Measurements from ENCODE around the gene TCF7L1. TPM values are rescaled to one million over a fixed set of nuclear protein-coding genes. Genes with fewer than 3 reads are reported as not detected.

Gene TCF7L1
- polyA plus RNA-seq, 1 donor = 50.7 TPM

DNA sequence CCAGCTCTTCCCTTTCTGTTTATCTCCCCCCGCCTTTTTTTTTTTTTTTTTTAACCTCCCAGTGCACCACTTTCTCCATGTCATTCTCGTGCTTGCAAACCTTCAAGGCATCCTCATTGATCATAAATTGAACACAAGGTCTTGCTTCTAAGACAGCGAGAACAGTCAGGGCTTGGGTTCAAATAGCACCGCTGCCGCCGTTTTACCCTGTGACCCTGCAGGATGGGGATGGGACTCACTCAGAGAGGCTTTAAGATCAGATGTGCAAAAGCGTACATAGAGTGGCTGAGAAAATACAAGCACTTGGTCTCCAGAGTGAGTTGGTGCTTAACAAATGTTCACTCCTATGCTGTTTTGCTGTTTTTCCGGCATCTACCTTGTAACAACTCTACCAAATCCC is 93.6 kb downstream of the TCF7L1 start:
- DNase-seq = no peak

DNA sequence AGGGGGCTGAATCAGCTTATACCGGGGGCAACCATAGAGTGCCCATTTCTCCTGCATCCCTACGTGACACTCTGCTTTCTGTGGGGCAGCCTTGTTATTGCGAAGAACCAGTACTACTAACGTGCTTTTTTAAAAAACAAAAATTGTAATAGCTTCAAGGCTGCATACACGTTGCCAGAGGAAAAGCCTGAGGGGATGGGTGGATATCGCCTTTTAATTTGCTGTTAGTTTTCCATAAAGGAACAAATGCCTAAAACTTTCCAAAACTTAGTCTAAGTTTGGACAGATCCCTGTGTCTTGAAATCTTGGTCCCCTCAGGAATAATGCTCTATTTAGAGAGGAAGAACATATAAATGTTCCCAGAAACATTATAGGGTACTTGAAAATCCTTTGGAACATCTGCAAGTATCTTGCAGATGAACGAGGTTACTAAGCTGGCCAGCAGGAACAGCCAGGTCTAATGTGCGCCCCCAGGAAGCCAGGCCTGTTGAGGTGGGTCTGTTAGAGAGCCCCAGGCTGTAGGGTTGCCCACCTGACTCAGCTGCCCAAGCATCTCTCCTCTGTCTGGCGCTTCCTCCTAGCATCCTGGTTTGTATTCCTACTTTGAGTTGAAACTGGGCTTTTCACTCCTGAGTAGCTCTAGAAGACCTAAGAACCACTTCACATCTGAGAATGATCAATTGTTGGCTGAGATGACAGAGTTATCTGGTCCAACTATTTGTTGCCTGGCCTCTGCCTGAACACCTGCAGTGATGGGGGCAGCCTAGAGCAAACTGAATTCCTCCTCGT is 97.7 kb downstream of the TCF7L1 start:
- no peak for DNase-seq

DNA sequence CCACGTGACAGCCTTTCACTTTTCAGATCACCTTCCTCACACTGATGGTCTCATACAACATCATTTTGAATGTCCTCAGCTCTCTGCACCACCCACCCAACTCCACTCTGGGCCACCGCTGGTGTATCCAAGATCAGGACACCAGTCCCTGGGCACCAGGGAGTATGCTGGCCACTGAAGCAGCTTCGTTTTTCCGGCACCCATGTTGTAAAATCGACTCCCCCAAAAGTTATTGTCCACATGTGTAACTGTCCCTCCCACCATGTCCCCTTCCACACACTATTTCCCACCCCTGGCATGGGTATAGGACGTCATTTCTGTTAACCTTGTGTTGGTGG is 98.2 kb downstream of the TCF7L1 start:
- no peak for DNase-seq

DNA sequence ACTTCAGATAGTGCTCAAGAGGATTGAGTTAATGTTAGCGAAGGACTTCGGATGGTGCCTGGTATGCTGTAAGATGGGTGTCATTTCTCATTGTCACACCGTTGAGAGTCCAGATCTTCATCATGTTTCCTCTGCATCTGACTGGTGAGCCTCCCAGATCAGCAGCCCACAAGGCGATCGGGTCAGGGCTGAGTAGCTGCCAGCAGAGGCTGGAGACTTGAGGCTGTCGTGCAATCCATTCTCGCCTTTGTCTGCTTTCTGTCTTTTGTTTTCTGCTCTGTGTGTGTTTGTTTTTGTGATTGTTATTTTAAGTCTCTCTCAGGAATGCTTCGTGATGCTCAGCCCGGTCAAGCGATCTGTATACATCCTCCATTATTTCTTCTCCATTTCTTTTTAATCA is 98.8 kb downstream of the TCF7L1 start:
- DNase-seq = no peak

DNA sequence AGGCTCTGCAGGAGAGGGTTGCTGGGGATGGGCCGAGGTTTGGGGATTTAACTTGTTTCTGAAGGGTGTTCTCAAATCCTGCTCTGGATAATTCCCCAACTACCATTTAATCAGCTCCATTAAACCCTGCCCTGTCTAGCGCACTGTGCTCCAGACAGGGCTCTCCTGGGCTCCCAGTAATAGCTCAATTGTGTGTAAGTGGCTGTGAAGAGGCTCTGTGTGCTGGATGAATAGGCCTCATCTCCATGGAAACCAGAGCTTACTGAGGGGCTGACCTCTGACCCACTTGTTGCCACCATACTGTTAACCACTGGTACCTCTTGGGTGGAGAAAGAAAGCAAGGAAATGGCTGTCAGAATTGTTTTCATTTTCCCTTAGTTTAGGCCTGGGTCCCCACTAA is 101.7 kb downstream of the TCF7L1 start:
- DNase-seq = no peak

DNA sequence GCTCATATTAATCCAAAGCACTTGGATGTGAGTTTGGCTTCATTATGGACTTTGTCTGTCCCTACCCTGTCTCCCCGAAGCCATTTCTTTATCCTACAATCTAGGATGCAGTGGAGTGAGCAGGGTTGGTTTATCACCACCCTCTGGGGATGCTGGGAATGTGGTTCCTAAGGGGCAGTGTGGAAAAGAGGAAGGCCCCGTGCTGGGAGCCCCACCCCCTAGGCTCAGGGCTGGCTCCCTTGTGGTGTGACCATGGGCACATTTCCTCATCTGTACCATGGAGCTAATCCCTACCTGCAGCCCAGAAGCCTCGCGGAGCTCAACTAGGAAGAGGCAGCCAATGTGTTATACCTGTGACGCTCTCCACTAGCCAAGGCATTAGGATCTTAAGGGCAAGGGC is 102.1 kb downstream of the TCF7L1 start:
- DNase-seq = no peak

DNA sequence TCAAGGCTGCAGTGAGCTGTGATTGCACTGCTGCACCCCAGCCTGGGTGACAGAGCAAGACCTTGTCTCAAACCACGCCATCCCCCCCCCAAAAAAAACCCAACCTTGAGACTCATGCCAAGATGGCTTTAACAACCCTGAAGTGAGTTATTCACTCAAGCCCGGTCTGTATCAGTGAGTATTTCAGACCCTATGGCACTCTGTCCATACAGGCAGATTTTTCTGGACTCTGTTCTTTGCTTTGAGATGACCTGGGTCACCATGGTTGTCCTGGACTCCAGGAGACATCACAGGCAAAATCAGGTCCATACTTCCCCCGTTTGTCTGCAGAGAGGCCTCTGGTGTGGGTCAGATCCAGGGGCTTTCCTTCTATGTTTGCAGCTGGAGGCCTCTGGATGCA is 102.9 kb downstream of the TCF7L1 start:
- DNase-seq = no peak

DNA sequence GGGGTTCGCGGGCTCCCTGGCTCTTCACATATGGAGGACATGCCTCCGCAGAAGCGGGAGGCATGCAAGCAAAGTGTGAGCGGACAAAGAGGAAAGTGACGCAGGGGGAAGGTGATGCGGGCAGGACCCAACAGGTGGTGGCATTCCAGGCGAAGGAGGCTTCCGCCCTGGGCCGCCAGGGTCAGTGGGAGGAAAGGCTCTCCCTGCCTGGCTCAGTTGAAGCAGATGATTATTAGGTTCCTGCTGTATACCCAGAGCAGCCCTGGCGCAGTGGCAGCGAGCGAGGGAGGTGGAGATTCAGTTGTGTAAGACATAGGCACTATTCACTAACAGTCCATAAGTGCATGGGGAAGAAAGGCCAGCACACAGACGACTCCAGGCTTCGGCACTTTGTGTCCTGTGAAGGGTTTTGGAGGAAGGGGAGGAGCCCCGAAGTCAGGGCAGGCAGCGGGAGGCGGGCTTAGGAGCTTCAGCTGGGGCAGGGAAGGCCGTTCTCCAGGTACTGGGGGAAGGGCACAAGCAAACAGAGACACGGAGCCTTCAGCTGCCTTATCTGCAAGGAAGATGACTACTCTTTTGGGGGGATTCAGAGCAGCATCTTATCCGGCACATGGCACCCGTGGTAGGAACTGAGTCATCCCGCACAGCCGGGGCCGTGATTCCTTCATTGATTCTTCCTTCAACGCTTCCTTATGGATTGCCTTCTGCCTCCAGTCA is 104.8 kb downstream of the TCF7L1 start:
- no peak for DNase-seq

DNA sequence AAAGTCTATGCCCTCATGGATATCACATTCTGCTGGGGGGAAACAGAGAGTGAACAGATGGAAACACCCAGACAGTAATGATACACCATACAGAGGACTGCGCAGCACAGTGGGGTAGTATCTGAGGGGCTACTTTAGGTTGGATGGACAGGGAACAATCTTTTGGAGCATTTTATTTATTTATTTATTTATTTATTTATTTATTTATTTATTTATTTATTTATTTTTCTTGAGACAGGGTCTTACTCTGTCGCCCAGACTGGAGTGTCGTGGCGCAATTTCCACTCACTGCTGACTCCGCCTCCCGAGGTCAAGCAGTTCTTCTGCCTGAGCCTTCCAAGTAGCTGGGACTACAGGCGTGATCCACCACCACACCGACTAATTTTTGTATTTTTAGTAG is 105.4 kb downstream of the TCF7L1 start:
- no peak for DNase-seq

DNA sequence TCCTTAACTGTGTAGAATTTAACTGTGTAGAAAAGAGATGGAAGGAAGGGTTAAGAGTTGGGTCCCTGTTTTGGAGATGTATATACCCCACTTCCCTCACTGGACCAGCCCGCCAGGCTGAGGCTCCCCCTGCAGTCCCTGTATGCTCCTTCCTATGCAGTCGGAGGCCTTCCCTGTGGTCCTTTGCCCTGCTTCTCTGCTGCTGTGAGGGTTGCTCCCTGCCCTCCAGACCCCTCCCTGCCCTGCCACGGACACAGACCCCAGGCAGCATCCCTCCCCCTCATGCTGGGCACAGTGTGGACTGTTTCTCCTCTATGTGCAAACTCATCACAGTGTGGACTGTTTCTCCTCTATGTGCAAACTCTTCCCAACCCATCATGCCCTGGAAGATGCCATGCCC is 105.9 kb downstream of the TCF7L1 start:
- no peak for DNase-seq

DNA sequence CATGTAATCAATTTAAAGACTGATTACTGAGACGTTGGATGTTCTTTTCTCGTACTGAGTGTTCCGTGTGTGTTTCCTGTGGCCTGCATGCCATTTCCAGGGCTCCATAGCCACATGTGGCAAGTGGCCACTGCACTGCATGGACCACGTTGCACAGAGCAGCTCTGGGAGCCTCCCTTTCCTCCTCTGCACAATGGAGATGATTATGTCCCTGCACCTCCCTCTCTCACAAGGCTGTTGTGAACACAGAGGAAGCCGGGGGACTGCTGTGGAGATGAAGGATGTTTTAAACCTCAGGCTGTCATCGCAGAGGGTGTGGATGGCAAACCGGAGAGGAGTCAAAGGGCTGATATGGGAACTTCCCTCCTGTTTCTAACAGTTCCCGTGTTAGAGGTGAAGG is 106.9 kb downstream of the TCF7L1 start:
- DNase-seq = no peak

DNA sequence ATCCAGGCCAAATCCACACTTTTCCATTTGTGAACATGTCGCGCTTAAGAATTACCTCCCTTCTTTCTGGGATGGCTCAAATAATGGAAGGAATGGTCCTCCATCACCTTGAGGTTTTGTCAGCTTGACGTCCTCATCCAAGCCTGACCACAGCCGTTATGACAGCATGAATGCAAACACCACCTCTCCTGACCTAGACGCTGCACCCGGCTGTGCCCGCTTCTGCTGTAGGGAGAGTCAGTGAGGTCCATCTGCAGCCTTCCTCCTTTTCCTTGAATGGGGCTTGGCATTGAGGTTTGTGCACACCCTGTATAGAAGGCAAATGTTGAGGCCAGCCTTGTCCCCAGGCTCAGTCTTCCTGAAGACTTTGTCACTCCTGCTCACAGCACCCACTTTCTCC is 109.1 kb downstream of the TCF7L1 start:
- no peak for DNase-seq

DNA sequence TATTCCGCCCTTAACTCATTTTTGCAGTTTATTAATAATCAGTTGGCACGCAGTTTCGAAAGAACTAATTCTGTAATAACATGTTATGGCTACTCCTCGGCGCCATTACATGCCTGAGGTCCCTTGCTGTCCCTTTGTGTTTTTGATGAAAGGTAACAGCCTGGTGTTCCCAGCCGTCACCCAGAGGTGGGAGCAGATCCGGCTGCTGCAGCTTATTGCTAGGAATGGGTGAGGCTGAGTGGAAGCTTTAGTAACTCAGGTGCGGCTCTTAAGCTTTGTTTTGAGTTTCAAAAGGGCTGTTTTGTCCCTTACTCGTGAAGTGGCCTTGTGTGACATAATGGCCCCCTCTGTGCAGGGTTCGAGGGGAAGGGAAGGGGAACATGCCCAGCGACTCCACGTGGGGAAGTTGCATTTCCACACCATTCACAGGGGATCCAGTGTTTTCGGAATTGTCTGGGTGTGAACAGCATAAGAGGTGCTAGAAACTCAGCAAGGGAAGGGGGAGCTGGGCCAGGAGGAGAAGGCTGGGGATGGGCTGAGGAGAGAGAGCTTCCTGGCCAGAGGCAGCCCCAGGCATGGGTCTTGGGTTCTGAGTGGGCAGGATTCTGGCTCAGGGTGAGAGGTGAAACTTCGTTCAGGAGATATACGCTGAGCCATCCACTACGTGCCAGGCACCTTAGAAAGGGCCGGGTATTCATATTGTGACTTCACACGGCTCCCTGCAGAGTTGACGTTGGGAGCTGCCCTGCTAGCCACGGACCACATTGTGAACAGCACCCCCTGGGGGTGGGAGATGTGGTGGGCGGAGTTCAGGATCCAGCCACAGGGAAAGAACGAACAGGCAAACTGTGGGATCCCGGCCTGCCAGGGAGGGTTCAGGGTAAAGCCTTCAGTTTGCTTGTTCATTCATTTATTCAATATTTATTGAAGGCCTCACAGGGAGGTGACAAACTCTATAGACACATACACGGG is 110.2 kb downstream of the TCF7L1 start:
- no peak for DNase-seq

DNA sequence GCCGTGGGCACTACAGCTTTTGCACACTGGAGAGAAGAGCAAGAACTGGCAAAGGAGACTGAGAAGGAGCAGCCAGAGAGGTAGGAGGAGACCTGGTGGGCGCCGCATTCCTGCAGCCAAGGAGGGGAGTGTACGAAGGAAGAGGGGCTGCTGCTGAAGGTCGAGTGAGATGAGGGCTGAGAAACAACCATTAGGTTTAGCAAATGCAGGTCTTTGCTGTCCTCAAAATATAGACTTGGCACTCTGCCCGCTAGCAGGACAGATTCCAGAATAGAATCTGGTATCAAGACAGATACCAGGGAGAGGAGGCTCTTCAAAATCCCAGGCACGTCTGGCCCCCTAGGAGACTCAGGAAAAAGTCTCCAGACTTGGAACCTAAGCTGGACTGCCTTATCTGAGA is 111.6 kb downstream of the TCF7L1 start:
- no peak for DNase-seq

DNA sequence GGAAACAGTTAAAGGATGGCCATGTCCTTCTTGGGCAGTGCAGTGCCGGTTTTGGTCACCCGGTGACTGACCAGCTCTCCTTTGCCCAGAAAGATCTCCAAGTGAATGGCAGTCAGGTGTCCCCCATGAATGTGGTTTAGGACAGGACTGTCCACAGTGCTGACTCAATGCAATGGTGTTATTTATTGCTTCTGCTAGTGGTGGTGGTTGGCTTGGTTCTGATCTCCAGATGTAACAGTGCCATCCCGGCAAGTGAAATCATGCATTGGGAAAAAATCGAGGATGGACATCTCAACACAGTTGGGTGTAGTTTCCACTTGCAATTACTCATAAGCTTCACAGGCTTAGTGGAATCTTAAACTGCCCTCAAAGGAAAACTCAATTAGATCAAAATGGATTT is 112.7 kb downstream of the TCF7L1 start:
- DNase-seq = no peak

DNA sequence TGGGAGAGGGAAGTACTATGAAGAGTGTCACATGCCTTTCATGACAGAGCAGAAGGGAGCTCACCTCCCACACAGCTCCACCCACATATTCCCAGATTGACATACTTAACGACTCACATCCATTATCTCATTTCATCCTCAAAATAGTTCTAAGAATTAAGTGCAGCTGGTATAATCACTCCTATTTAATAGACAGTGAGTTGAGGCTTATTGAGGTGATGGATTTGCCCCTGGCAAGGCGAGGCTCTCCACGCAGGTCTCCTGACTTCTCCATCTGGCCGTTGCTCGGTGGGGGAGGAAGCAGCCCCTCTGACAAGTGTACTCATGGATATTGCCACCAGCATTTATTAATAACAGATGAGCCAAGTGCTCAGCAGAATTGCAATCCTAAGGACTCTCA is 113.2 kb downstream of the TCF7L1 start:
- no peak for DNase-seq

DNA sequence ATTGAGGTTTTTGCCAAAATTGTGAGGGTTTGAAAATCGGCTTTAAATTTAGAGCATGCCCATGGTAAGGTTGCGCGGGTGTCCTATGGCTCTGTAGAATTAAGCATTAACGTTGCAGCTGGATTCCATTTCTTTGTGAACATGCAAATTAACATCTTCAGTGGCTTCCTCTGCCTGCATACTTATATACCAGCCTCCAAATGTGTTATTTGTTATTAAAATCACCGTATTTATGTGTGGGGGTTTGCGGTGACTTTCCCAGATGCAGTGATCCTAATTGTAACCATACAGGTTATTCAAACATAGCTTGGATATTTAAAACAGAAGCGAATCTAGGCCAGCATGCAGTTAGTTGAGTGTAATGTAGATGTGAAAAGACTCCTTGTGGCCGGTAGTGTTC is 114.4 kb downstream of the TCF7L1 start:
- no peak for DNase-seq

DNA sequence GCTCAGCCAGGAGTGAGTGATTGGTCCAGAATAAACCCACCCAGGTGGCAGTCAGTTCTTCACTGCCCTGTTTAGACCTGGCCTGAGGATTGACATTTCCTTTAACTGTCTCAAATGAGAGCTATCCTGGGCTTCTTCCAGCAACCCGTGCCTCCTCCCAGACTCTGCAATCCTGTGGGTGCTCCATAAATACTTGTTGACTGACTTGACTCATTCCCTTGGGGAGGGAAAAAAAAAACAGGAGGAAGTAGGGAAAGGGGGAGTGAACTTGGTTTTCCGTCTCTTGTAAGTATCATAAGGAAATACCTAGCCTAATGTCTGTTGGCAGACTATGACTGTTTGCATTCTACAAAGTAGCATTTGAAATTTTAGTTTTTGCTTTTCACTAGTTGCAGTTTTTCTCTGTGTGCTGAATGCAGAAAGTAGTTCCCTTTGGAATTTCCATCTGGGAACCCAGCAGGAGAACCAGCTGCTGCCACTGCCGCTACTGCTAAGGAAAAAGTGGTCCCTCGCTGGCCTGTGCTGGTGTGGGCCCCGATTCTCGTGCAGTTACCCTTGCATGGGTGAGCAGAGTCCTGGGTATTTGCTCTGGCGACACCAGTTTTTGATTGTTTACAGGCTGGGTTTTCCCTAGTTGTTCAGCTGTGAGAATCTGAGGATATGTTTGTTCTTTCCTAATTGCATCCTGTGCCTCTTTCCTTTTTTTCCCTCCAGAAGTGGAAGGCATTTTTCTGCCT is 115.7 kb downstream of the TCF7L1 start:
- no peak for DNase-seq

DNA sequence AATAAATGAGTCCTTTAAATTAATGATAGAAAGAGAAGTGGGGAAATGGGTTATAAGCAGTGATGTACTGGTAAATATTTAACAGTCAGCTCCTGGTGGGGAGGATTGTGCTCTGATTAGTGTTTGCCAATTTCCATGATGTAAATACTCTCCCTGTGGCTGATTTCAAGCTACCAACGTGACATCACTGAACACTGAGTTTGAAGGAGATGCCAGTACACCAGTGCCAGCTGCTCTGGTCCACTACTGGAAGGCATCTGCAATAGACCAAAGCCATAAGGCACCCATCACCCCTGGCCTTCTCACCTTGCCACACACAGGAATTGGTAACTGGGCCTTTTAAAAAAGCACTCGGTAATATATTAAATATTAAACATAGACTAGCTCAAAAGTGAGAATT is 116.9 kb downstream of the TCF7L1 start:
- DNase-seq = no peak

DNA sequence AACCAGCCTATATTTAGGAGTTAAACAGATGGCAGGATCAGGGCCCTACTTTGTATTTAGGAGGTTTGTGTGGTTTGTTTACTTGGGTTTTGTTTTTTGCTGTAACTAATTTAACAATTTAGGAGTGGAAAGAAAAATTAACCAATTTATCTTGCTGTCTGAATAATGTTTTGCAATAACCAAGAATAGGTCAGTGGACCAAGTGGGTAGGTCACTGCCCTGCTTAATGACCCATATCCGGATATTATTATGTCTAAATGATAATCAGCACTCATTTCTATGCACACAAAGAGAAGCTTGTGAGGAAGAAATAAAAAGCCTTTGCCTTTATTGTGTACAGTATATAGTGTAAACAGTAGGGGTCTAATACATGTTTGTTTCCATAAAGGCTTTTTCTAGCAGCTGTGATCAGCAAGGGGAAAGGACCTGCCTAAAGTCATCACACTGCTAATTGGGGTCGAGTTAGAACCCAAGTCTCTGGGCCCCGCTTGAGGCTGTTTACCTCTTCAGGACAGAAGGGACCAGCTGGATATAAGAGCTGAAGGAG is 118.0 kb downstream of the TCF7L1 start:
- DNase-seq = no peak

DNA sequence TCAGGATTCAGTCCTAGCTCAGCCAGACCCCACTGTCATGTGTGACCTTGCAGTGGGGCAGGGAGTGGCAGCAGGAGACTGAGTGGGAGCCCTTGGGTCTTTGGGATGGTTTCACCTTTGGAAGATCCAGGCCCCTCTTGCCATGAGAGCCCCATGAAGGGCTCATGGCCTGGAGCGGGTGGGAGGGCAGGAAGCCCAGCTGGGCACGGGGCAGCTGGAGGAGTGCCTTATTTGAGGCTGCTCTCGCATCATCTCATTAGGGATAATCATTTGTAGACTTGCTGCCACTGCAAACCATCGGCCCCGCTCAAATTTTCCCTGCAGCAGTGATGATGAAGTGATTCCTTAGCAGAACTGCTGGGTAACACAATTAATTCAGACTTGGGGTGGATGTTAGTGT is 120.7 kb downstream of the TCF7L1 start:
- no peak for DNase-seq

Data from left kidney (tissue), 2 donors.